SK-N-MC (cell line): Measurements from ENCODE around the gene FAM151A.

Experiments
- EZH2 ChIP-seq: fragments of 200-600 bp; sonication (generic); IDR thresholded peaks from one replicate; pipeline ENCODE4 v1.6.1; 2017; ENCODE audit warnings: antibody characterized with exemption
- POLR2AphosphoS5 ChIP-seq: IDR thresholded peaks from 2 replicates; pipeline ENCODE4 v1.6.1; 2012; ENCODE audit warnings: mild to moderate bottlenecking, low read depth, low read length, borderline replicate concordance

DNA sequence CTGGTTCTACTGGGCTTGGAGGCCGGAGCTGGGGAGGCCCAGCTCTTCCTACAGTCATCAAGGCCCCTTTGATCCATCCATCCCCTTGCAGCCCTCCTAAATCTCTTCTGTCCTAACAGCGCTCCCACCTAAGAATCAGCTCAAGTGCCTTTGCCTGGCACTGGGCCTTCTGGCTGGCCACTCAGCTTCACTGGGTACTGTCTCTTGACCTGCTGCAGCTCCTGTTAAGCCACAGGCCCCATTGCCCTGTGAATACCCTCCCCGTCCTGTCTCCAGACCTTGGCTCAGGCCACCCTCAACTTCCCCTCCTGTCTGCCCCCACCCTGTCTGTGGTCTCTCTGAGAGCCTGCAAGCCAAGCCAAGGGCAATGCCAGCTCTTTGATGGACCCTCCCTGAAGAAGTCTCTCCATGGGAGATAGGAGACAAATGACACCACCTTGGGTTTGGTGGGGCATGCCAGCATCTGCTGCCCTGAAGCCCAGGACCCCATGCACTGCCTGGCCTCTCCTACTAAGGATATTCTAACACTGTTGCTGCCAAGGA, 27.3 kb downstream of the FAM151A start:
- no peak for TF ChIP-seq POLR2AphosphoS5
- TF ChIP-seq EZH2, result no peak
